HepG2 (cell line): ENCODE data around the gene SLU7. TPM values are rescaled to one million over a fixed set of nuclear protein-coding genes. Genes with fewer than 3 reads are reported as not detected.
A peak's percentile ranks its signal among the peaks of the same experiment; 100 is the strongest.

ENCODE experiments used
- DRAP1 ChIP-seq: IDR thresholded peaks from 2 replicates; pipeline ENCODE4 v1.6.1; 2016; ENCODE audit warnings: missing genetic modification reagents, missing compliant biosample characterization
- E2F2 ChIP-seq: sonication (generic); formaldehyde crosslinking; IDR thresholded peaks from 2 replicates; pipeline ENCODE4 v1.4.0; 2020; ENCODE audit warnings: missing genetic modification reagents, borderline replicate concordance
- HDAC1 ChIP-seq: sonication (generic); formaldehyde crosslinking; IDR thresholded peaks from 2 replicates; pipeline ENCODE4 v1.5.1; 2020; ENCODE audit warnings: mild to moderate bottlenecking, missing genetic modification reagents
- ISX ChIP-seq: sonication (generic); formaldehyde crosslinking; conservative IDR thresholded peaks from 2 replicates; pipeline ENCODE4 v1.5.0; 2020; ENCODE audit warnings: missing genetic modification reagents
- KLF13 ChIP-seq: sonication (generic); formaldehyde crosslinking; IDR thresholded peaks from 2 replicates; pipeline ENCODE4 v1.4.0; 2020; ENCODE audit warnings: mild to moderate bottlenecking, missing genetic modification reagents
- MEF2D ChIP-seq: sonication (generic); formaldehyde crosslinking; IDR thresholded peaks from 2 replicates; pipeline ENCODE4 v1.5.1; 2020; ENCODE audit warnings: mild to moderate bottlenecking, missing genetic modification reagents
- NR2F1 ChIP-seq, 2 experiments: fragments of 450-650 bp in 1 of 2; formaldehyde crosslinking in 1 of 2; IDR thresholded peaks; 2 replicates each; pipeline versions ENCODE4 v1.5.0 to v1.6.1; 2016 to 2020; ENCODE audit warnings: mild to moderate bottlenecking in 1 of 2, missing compliant biosample characterization in 1 of 2, missing genetic modification reagents in 1 of 2, moderate library complexity in 1 of 2
- PCBP1 ChIP-seq: fragments of 200-400 bp; formaldehyde crosslinking; IDR thresholded peaks from 2 replicates; pipeline ENCODE4 v1.6.1; 2017; ENCODE audit warnings: mild to moderate bottlenecking, low read depth, low read length, borderline replicate concordance
- PRDM15 ChIP-seq: sonication (generic); formaldehyde crosslinking; IDR thresholded peaks from 2 replicates; pipeline ENCODE4 v1.4.0; 2020; ENCODE audit warnings: missing genetic modification reagents
- SSRP1 ChIP-seq: IDR thresholded peaks from 2 replicates; pipeline ENCODE4 v1.6.1; 2016; ENCODE audit warnings: control low read depth
- TFAP4 ChIP-seq: sonication (generic); IDR thresholded peaks from 2 replicates; pipeline ENCODE4 v1.6.1; 2016; ENCODE audit warnings: low read depth, borderline replicate concordance
- ZMYM4 ChIP-seq: sonication (generic); formaldehyde crosslinking; IDR thresholded peaks from 2 replicates; pipeline ENCODE4 v1.8.1; 2023; ENCODE audit warnings: mild to moderate bottlenecking, missing genetic modification reagents
- ZNF143 ChIP-seq: sonication (generic); formaldehyde crosslinking; IDR thresholded peaks from 2 replicates; pipeline ENCODE4 v1.4.0; 2020; ENCODE audit warnings: missing genetic modification reagents
- ZNF343 ChIP-seq: sonication (generic); formaldehyde crosslinking; IDR thresholded peaks from 2 replicates; pipeline ENCODE4 v1.4.0; 2020; ENCODE audit warnings: mild to moderate bottlenecking, missing genetic modification reagents
- ZNF350 ChIP-seq: sonication (generic); formaldehyde crosslinking; IDR thresholded peaks from 2 replicates; pipeline ENCODE4 v1.4.0; 2020; ENCODE audit warnings: mild to moderate bottlenecking, low read depth, missing genetic modification reagents, borderline replicate concordance
- ZNF574 ChIP-seq: sonication (generic); formaldehyde crosslinking; IDR thresholded peaks from 2 replicates; pipeline ENCODE4 v1.4.0; 2020; ENCODE audit warnings: missing genetic modification reagents
- ZNF704 ChIP-seq: sonication (generic); formaldehyde crosslinking; IDR thresholded peaks from 2 replicates; pipeline ENCODE4 v1.8.1; 2023; ENCODE audit warnings: mild to moderate bottlenecking, inconsistent platforms, moderate library complexity, missing genetic modification reagents, borderline replicate concordance
- polyA plus RNA-seq, 8 experiments: library from polyadenylated mRNA; depleted of rRNA in 3 of 8; stranded (reverse) in 7 of 8; unstranded in 1 of 8; fragments of >200 nt; fragmentation: Illumina TruSeq in 4 of 8; extraction: Trizol in 4 of 8; gene quantifications; 2 replicates each; pipeline versions ENCODE4 v1.2.1 to v1.2.3, GENCODE V29; 2011 to 2016; ENCODE audit warnings: low read depth in 4 of 8, missing spikeins in 1 of 8, mixed read lengths in 1 of 8; ENCODE audit not compliant: insufficient read depth in 1 of 8
- total RNA-seq, 5 experiments: library from RNA; depleted of rRNA; stranded (reverse); fragments of >200 nt; fragmentation: Illumina TruSeq; extraction: Trizol; gene quantifications; 2 replicates each; pipeline ENCODE4 v1.2.3, GENCODE V29; 2016; ENCODE audit warnings: low read depth in 1 of 5

The SLU7 gene
- total and polyA plus RNA-seq, 2 of the 13 experiments (the other 11 are each of a cell fraction or from before 2014, with no cell fraction given) = 24.0 to 39.2 TPM

GRCh38 chr5:160418561-160419457 is at the start of gene SLU7 (continued):
- TF ChIP-seq TFAP4 (no peak), ZMYM4 (CRISPR knock-in tag) (peak; percentile 69; the same call in 1 of the 2 replicates), NR2F1 (CRISPR knock-in tag; IDR thresholded peaks at IDR 0.05) (no peak), ZNF343 (no peak), ZNF350 (CRISPR knock-in tag) (peak; percentile 49; the same call in 1 of the 2 replicates), PCBP1 (no peak), MEF2D (CRISPR knock-in tag) (peak; percentile 27; the same call in 1 of the 2 replicates), ZNF574 (CRISPR knock-in tag) (peak; percentile 78), ZNF143 (CRISPR knock-in tag) (peak; percentile 76), HDAC1 (CRISPR knock-in tag) (peak; percentile 85), KLF13 (CRISPR knock-in tag) (no peak), ZNF704 (CRISPR knock-in tag) (no peak), PRDM15 (no peak), E2F2 (CRISPR knock-in tag) (no peak), DRAP1 (peak; percentile 74), ISX (CRISPR knock-in tag) (no peak), SSRP1 (CRISPR knock-in tag) (no peak)
